ENCODE data around the gene PTPRA.
A peak's percentile ranks its signal among the peaks of the same experiment; 100 is the strongest.
"Not testable (repeated sequence)": the region's sequence is repeated elsewhere in the genome, so short reads cannot be mapped to it uniquely, and the experiment has no call there.

The PTPRA gene

GRCh38 chr20:3045042-3045815 is 171.9 kb downstream of the PTPRA start:
- peak; percentile 66 for DNase-seq (ENCODE audit: low read depth)

GRCh38 chr20:3045816-3046676 is 172.8 kb downstream of the PTPRA start, which contains the start of gene MRPS26:
Gene MRPS26 (plus strand): TSS chr20:3046052. CDS start chr20:3046069, 17 bp downstream.
- peak; percentile 84 for DNase-seq (ENCODE audit: low read depth)

GRCh38 chr20:3046677-3047462 is 173.6 kb downstream of the PTPRA start:
- DNase-seq (ENCODE audit: low read depth) = no peak

- DNase-seq (ENCODE audit: low read depth) = no peak
These were observed 174.5 kb downstream of the PTPRA start for GRCh38 chr20:3047486-3048419.

GRCh38 chr20:3051385-3052019 is 178.2 kb downstream of the PTPRA start:
- DNase-seq (ENCODE audit: low read depth) = no peak

GRCh38 chr20:3059489-3059888 is 186.2 kb downstream of the PTPRA start:
- DNase-seq (ENCODE audit: low read depth) = no peak

GRCh38 chr20:3064119-3064518 is 190.8 kb downstream of the PTPRA start:
- DNase-seq (ENCODE audit: low read depth) = not testable (repeated sequence)

- DNase-seq (ENCODE audit: low read depth) = no peak
These were observed 194.1 kb downstream of the PTPRA start for GRCh38 chr20:3067139-3068014.

GRCh38 chr20:3068075-3068474 is 194.8 kb downstream of the PTPRA start:
- no peak for DNase-seq (ENCODE audit: low read depth)

GRCh38 chr20:3068986-3069900 is 196.0 kb downstream of the PTPRA start:
- no peak for DNase-seq (ENCODE audit: low read depth)

- DNase-seq (ENCODE audit: low read depth) = no peak
These were observed 197.4 kb downstream of the PTPRA start for GRCh38 chr20:3070725-3071124.

- no peak for DNase-seq (ENCODE audit: low read depth)
These were observed 198.0 kb downstream of the PTPRA start for GRCh38 chr20:3071266-3071609.

GRCh38 chr20:3071610-3072529 is 198.6 kb downstream of the PTPRA start, which contains the start of gene OXT:
Gene OXT (plus strand): TSS chr20:3071620. CDS start chr20:3071656, 36 bp downstream.
- peak; percentile 63 for DNase-seq (ENCODE audit: low read depth)

- DNase-seq (ENCODE audit: low read depth) = no peak
These were observed 199.4 kb downstream of the PTPRA start for GRCh38 chr20:3072530-3073250.

- DNase-seq (ENCODE audit: low read depth) = not testable (repeated sequence)
These were observed 200.0 kb downstream of the PTPRA start for GRCh38 chr20:3073251-3073643.

GRCh38 chr20:3074812-3075211 is 201.5 kb downstream of the PTPRA start:
- DNase-seq (ENCODE audit: low read depth) = no peak

- not testable (repeated sequence) for DNase-seq (ENCODE audit: low read depth)
These were observed 202.0 kb downstream of the PTPRA start for GRCh38 chr20:3075315-3075714.

Data from activated T-cell treated with anti-CD3 and anti-CD28 coated beads for 48 hours (primary cell).